Stimulated activated CD4-positive, alpha-beta T cell treated with anti-CD3 and anti-CD28 coated beads, Interleukin-1b, Interleukin-23, amount 100 ng/mL, for 24 hours (primary cell): ENCODE data around the gene PLCB1.

Experiments
- DNase-seq, 4 experiments: peaks; one replicate each; pipeline ENCODE4 v3.0.0-alpha.2; 2020; ENCODE audit warnings: low read depth in 4 of 4, low spot score in 1 of 4

Gene PLCB1

GRCh38 chr20:8480597-8480996, 348.5 kb downstream of the PLCB1 start:
- DNase-seq = no peak

- DNase-seq = no peak
Measured at GRCh38 chr20:8487696-8488095, 355.6 kb downstream of the PLCB1 start.

GRCh38 chr20:8489094-8489883, 357.2 kb downstream of the PLCB1 start:
- no peak for DNase-seq

- no peak for DNase-seq
Measured at GRCh38 chr20:8490076-8490830, 358.2 kb downstream of the PLCB1 start.

- no peak for DNase-seq
Measured at GRCh38 chr20:8492173-8492572, 360.1 kb downstream of the PLCB1 start.

- DNase-seq = no peak
Measured at GRCh38 chr20:8498571-8498970, 366.5 kb downstream of the PLCB1 start.

GRCh38 chr20:8504030-8504429, 372.0 kb downstream of the PLCB1 start:
- no peak for DNase-seq

- DNase-seq = no peak
Measured at GRCh38 chr20:8505476-8506200, 373.6 kb downstream of the PLCB1 start.

GRCh38 chr20:8507231-8507630, 375.2 kb downstream of the PLCB1 start:
- no peak for DNase-seq

GRCh38 chr20:8509809-8510208, 377.7 kb downstream of the PLCB1 start:
- DNase-seq = no peak

GRCh38 chr20:8510808-8511207, 378.7 kb downstream of the PLCB1 start:
- no peak for DNase-seq

GRCh38 chr20:8512003-8512402, 379.9 kb downstream of the PLCB1 start:
- DNase-seq = no peak

- no peak for DNase-seq
Measured at GRCh38 chr20:8515810-8516435, 383.9 kb downstream of the PLCB1 start.

- DNase-seq = no peak
Measured at GRCh38 chr20:8518878-8519277, 386.8 kb downstream of the PLCB1 start.

GRCh38 chr20:8519887-8520286, 387.8 kb downstream of the PLCB1 start:
- no peak for DNase-seq

- DNase-seq = no peak
Measured at GRCh38 chr20:8522168-8522567, 390.1 kb downstream of the PLCB1 start.

GRCh38 chr20:8523684-8524083, 391.6 kb downstream of the PLCB1 start:
- DNase-seq = no peak

- no peak for DNase-seq
Measured at GRCh38 chr20:8524101-8525016, 392.3 kb downstream of the PLCB1 start.

GRCh38 chr20:8525017-8525343, 392.9 kb downstream of the PLCB1 start:
- no peak for DNase-seq

GRCh38 chr20:8526610-8527009, 394.5 kb downstream of the PLCB1 start:
- DNase-seq = no peak
